HK-2 (cell line): ENCODE measurements around the gene MYH16.
"Not testable (repeated sequence)": the region's sequence is repeated elsewhere in the genome, so short reads cannot be mapped to it uniquely, and the experiment has no call there.

ENCODE experiments used
- DNase-seq: peaks from one replicate; pipeline ENCODE4 v3.0.0-alpha.2; 2018; ENCODE audit not compliant: unreplicated experiment

Gene MYH16

DNA sequence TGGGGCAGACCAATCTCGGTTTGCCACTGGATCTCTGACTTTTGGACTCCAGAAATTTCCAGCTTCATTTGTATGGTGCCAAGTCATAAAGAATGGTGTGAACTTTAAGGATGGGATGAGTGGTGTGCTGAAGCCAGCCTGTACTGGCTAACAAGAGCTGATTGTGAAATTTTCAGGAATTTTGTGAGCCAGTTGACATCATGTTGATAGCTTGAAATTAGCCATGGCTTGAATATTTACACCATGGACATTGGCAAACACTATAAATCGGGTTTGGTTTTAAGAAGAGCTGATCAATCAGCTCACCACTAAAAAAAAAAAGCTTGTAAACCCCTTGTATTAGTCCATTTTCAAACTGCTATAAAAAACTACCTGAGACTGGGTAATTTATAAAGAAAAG, 14.1 kb upstream of the MYH16 start:
- no peak for DNase-seq

DNA sequence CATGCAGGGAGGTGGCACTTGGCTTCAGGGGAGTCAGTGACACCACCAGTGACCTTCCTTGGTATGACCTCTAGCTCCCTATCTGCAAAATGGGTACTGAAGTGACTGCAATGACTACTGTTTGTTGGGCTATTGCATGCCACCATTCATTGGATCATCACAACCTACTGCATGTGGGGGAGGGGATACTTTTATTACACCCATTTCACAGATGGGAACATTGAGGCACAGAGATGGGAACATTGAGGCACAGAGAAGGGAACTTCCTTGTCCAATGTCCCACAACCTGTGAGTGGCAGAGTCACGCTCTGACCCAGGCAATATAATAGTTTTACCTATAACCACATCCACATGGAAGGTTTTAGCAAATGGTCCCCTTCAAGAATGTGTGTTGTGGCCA, 12.2 kb upstream of the MYH16 start:
- no peak for DNase-seq

DNA sequence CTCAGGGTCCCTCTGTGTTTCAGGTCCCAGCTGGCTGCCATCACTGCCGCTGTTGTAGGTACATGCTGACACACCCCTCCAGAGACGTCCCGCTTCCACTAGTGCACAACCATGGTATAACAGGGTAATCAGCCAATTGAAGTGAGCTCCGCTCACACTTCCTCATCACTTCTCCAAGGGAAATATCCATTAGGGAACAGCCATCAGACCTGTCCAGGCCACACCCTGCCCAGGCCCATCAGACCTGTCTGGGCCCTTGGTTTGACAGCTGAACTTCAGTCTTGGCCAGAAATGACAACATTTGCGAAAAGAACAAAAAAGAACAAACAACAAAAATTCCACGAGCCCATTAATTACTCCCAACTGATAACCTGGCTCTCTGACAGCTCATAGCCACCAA, 11.0 kb upstream of the MYH16 start:
- no peak for DNase-seq

DNA sequence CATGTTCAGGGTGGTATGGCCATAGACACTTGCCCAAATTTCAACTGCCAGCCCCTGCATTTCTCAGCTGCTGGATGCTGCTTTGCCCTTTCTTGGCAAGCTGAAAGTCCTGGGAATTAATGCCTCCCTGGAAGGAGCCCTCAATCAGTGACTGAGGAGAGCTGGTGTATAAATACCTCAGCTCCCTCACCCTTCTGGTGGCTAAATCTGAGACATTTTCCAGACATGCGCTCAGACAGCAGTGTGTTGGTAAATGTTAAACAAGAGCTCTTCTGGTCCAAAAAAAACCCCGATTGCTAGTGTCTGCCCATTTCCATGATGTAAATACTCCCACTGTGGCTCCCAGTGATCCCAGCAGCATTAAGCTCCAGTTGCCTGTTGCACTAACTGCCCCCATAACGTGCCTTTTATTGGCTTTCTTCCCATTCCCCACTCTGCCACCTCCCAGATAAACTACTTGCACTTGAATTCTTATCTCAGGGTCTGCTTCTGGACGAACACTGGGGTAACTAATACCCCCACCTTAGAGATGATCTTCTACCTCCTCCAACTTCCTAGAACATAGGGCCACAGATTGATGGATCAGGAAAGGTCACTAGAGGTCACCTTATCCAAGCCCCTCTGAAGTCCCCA, 6.7 kb upstream of the MYH16 start:
- no peak for DNase-seq

DNA sequence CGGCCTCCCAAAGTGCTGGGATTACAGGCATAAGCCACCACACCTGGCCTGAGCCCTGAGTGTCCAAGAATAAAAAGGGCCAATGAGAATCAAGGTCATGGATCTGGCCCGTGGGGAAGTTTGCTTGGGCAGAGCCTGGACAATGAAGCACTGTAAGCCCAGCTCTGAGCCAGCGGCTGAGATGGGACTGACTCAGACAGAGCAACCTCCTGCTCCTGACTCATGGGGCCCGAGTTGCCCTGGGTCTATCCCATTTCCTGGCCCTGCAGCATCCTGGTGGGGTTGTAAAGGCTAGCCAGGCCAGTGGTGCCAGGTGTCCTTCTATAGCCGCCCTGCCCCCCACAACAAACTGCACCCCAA, 5.2 kb upstream of the MYH16 start:
- DNase-seq: peak; percentile 81

DNA sequence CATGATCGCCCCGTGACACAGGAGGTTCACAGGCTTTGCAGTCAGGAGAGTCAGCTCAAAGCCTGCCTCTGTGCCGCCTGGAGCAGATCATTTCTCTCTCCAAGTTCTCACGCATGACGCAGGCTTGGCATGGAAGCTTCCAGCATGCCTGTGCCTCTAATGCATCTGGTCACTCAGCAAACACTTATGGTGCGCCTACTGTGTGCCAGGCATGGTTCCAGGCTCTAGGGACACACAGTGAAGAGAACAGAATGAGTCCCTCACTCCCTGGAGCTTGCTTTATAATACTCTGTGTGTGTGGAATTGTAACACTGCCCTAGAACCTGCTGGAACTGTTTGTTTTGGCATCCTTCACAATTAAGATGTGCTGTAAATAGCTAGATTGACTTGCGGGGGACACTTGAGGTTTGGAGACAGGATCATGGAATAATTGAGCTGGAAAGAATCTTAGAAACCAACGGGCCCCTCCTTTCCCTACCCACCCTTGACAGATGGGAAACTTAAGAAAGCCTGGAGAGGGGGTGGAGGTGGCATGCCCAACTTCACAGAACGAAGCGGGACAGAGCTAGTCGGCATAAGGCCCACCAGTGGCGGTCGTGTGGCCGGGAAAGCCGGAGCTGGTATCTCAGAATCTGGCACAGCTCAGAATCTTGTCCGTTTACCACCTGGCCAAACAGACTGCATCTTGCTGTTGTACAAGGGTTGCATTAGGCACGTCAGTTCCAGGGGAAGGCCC, 4.6 kb upstream of the MYH16 start:
- no peak for DNase-seq

DNA sequence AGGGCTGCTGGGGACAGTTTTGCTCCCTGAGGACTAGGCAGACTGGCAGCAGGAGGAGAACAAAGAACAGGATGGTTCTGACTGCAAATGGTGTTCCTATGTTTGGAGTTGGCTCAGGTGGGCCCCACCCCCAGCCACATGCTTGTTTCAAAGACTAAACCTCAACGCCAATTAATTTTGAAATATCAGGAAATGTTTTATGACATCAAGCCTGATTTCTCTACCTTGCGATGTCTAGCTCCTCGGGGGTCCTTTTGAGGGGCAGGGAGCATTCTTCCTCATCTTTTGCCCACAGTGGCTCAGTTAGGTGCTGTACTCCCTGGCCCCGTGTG, 4.1 kb upstream of the MYH16 start:
- DNase-seq: no peak

DNA sequence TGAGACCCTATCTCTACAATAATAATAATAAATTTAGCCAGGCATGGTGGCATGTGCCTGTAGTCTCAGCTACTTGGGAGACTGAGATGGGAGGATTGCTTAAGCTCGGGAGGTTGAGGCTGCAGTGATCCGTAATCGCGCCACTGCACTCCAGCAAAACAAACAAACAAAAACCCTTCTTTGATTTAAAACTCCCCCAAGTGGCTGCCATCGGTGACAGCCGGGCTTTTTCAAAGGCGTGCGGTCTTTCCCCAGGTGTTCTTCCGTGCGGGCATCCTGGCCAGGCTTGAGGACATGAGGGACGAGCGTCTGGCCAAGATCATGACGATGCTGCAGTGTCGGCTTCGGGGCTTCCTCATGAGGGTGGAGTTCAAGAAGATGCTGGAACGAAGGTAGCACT, 1.9 kb upstream of the MYH16 start:
- no peak for DNase-seq

DNA sequence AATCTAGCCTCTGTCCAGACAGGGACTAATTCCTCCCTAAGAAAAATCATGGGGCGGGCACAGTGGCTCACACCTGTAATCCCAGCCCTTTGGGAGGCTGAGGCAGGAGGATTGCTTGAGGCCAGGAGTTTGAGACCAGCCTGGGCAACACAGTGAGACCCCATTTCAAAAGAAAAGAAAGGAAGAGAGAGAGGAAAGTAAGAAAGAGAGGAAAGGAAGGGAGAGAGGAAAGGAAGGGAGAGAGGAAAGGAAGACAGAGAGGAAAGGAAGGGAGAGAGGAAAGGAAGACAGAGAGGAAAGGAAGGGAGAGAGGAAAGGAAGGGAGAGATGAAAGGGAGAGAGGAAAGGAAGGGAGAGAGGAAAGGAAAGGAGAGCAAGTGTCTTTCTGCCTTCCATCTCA, 922 bp downstream of the MYH16 start:
- DNase-seq: not testable (repeated sequence)

DNA sequence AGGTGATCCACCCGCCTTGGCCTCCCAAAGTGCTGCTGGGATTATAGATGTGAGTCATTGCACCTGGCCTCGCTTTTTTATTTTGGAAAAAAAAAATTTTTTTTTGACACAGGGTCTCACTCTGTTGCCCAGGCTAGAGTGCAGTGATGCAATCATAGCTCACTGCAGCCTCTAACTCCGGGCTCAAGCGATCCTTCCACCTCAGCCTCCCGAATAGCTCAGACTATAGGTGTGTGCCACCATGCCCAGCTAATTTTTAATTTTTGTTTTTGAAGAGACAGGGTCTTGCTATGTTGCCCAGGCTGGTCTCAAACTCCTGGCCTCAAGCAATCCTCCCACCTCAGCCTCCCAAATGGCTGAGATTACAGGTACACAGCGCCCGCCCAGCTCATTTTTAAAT, 2.3 kb downstream of the MYH16 start:
- DNase-seq: not testable (repeated sequence)

DNA sequence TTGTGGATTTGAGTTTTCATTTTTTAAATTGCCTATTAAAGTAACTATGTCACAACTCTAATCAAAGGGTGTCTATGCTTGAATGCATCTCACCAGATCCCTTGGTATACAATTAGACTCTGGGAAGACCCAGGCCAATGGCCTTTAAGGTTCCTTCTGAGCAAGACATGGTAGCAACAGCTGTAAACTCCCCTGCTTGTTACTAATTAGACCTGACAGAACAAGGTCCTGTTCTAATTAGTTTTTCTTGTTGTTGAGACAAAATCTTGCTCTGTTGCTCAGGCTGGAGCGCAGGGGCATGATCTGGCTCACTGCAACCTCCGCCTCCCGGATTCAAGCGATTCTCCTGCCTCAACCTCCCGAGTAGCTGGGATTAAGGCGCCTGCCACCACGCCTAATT, 2.9 kb downstream of the MYH16 start:
- no peak for DNase-seq

DNA sequence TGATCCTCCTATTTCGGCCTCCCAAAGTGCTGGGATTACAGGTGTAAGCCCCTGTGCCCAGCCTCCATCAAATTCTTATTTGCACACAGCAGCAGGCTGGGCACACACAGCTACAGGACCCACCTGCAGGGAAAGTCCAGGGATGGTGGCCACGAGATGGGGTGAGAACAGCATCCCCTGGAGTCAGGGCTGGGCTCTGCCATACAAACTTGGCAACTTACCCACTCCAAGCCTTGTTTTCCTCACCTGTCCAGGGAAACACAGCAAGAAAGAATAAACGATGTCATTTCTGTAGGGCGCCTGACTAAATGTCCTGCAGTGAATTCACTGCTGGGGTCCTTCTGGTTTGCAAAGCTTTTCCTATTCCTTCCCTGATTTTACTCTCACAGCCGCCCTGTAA, 5.5 kb downstream of the MYH16 start:
- DNase-seq: no peak

DNA sequence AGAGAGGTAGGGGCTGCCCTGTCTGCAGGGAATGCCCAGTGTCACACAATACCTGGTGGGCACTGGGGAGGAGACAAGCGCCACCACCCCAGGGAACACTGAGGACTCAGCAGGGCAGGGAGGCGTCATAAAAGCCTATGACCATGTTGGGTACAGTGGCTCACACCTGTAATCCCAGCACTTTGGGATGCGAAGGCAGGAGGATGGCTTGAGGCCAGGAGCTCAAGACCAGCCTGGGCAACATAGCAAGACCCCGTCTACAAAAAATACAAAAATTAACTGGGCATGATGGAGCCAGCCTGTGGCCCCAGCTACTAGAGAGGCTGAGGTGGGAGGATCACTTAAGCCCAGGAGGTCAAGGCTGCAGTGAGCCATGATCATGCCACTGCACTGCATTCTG, 11.5 kb downstream of the MYH16 start:
- DNase-seq: not testable (repeated sequence)

DNA sequence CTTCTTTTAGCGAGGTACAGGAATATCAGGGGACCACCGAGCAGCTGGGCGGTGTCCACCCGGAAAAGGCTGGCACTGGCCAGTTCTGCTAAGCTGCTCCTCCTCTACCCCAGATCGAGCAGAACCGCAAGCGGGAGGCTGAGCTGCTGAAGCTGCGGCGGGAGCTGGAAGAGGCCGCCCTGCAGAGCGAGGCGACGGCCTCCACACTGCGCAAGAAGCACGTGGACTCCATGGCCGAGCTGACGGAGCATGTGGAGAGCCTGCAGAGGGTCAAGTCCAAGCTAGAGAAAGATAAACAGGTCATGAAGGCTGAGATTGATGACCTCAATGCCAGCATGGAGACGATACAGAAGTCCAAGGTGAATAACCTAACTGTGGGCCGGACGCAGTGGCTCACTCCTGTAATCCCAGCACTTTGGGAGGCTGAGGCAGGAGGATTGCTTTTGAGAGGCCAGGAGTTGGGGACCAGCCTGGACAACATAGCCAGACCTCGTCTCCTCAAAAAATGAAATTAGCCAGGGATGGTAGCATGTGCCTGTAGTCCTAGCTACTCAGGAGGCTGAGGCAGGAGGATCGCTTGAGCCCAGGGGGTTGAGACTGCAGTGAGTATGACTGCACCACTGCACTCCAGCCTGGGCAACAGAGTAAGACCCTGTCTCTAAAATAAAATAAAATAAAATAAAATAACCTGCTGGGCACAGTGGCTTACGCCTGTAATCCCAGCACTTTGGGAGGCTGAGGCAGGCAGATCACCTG, 15.3 kb downstream of the MYH16 start:
- DNase-seq: no peak

DNA sequence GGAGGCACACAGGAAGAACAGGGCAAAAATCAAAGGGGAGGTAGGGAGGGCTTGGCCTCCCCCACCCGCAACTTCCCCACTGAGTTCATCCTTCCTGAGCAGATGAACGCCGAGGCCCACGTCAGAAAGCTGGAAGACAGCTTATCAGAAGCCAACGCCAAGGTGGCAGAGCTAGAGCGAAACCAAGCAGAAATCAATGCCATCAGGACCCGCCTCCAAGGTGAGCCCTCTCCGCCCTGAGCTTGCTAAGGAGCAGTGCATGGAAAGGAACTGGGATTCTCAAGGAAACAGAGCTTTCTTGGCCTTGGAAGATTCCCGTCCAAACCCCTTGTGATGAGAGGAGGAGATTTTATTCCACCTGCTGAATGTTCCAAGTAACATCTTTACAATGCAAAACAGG, 16.5 kb downstream of the MYH16 start:
- no peak for DNase-seq

DNA sequence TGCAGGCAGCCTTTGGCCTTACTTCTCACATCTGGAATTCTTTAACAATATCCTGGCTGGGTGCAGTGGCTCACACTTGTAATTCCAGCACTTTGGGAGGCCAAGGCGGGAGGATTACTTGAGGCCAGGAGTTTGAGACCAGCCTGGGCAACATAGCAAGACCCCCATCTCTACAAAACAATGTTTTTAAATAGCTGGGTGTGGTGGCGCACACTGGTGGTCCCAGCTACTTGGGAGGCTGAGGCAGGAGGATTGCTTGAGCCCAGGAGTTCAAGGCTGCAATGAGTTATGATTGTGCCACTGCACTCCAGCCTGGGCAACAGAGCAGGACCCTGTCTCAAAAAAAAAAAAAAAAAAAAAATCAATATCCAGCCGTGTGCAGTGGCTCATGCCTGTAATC, 17.5 kb downstream of the MYH16 start:
- not testable (repeated sequence) for DNase-seq

DNA sequence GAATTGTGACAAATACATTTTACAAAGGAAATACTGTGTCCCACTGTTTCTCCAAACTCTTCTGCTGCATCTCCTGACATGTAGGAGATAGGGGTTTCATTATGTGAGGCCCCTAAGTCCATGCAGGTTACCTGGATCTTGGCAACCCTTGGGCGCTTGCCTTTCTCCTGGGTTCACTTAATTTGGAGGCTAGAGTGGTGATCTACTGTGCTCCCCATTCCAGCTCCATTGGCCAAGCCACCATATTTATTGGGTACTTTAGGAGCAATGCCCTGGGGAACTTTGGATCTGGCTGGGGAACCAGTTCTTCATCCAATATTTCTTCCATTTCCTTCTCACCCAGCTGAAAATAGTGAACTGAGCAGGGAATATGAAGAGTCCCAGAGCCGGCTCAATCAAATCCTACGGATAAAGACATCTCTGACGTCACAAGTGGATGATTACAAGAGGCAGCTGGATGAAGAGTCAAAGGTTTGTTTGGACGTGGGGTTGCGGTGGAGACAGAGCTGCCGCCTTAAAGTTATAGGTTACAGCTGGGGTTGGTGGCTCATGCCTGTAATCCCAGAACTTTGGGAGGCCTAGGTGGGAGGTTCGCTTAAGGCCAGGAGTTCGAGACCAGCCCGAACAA, 18.5 kb downstream of the MYH16 start:
- no peak for DNase-seq

DNA sequence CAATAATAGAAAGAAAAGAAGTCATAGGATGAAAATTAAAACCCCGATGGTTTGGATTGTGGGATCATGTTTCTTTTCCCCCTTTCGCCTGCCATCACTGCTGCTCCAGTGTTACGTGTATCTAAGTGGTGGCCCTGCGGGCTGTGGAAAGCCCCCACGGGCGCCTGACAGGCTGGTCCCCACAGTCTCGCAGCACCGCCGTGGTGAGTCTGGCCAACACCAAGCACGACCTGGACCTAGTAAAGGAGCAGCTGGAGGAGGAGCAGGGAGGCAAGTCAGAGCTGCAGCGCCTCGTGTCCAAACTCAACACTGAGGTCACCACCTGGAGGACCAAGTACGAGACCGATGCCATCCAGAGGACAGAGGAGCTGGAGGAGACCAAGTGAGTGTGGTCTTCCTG, 19.5 kb downstream of the MYH16 start:
- DNase-seq: no peak

DNA sequence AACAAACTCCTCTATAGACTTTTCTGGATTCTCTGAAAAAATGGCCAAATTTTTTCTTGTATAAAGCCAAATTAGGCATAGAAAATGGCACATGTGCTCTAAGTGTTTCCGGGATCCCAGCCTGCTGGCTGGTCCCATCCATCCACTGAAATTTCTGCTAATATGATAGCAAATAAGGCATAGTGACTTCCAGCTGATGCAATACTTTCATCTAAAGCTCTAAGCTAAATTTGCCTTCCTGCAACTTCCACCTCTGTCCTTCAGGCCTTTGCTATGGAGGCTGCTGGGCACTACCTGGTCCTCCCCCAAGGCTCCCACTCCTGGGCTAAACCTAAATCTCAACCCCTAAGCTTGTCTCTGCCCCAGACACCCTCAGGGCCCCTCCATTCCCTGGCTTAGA, 20.5 kb downstream of the MYH16 start:
- no peak for DNase-seq

DNA sequence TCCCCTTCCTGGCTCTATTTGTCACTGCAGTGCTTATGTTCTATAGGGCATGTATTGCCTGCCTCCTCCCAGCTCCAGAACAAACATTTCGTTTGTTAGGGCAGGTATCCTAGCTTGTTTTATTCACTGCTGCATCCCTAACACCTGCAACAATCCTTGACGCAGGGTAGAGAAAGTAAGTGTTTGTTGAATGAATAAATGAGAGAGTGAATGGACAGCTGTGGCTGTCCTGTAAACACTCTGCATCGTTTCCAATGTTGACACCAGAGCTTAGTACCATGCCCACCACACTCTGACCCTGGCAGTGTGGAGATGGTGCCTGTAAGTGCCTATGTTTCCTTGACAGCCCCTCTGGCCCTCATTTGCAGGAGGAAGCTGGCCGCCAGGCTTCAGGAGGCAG, 21.0 kb downstream of the MYH16 start:
- DNase-seq: no peak

DNA sequence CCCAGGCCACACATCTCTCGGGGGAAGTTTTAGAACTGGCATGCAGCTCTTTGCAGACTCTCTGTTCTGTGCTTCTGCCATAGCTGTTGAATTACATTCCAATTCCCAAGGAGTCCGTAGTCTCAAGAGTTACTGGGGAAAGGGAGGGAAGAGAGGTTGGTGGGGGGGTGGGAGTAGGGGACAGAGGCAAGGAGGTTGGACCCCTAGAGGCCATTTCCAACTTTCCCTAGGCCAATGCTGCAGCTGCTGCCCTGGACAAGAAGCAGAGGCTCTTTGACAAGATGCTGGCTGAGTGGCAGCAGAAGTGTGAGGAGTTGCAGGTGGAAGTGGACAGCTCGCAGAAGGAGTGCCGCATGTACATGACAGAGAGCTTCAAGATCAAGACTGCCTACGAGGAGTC, 23.8 kb downstream of the MYH16 start:
- DNase-seq: no peak

DNA sequence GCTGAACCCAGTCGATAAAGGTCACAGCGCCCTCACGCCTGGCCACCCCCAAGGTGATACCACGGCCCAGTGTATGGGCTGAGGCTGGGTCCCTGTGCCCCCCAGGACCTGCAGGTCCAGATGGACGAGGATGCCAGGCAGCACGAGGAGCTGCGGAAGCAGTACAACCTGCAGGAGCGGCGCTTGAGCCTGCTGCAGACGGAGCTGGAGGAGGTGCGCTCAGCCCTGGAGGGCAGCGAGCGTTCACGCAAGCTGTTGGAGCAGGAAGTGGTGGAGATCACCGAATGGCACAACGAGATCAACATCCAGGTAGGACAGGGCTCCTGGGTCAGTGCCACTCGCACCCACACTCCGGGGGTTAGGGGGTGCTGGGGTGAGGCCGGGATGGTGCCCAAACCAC, 28.9 kb downstream of the MYH16 start:
- no peak for DNase-seq
